ES-I3 (cell line): ENCODE measurements around the gene NIPAL4.
"Not testable (repeated sequence)": the region's sequence is repeated elsewhere in the genome, so short reads cannot be mapped to it uniquely, and the experiment has no call there.

ENCODE experiments used
- H3K36me3 ChIP-seq: 2 replicates; pipeline ENCODE4 v1.6.1; 2013; ENCODE audit warnings: mild to moderate bottlenecking, low read length, control low read depth, moderate library complexity; ENCODE audit not compliant: insufficient read depth
- H3K4me1 ChIP-seq: 2 replicates; pipeline ENCODE4 v1.6.1; 2013; ENCODE audit warnings: mild to moderate bottlenecking, control low read depth, low read length; ENCODE audit not compliant: insufficient read depth
- H3K9ac ChIP-seq: 2 replicates; pipeline ENCODE4 v1.6.1; 2013; ENCODE audit warnings: low read depth, mild to moderate bottlenecking, low read length, moderate library complexity
- H3K9me3 ChIP-seq: 2 replicates; pipeline ENCODE4 v1.6.1; 2013; ENCODE audit warnings: mild to moderate bottlenecking, low read length, moderate library complexity; ENCODE audit not compliant: control insufficient read depth, insufficient read depth

NIPAL4 gene

DNA sequence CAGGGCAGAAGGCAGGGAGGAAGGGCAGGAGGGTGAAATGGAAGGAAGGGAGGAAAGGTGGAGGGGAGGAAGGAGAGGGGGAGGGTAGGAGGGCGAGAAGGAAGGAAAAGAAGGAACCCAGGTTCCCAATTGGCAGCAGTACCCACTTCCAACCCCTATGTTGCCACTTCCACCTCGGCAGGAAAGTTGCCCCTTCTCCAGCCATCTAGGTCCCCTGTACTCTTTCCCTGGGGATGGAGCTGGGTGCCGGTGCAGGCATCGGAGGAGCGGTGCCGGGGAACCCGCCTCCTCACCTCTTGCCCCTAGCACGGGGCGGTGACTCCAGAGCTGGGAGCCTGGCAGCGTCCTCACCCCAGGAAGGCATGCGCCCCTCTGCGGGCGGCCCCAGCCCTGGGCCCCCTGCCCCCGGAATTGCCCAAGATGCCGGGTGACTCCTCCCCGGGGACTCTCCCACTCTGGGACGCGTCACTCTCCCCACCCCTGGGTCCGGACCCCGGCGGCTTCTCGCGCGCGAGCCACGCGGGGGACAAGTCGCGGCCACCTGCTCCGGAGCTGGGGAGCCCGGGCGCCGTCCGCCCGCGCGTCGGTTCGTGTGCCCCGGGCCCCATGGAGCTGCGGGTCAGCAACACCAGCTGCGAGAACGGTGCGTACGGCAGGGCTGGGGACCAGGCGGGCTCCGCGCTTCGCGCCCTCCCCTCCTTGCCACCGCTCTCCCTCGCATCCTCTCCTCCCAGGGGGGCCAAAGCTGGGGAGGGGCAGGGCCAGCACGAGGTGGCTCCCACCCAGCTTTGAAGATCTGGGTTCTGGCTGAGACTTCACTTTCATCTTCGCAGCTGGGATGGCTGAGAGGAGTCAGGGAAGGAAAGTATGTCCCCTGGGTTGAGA is at the start of gene NIPAL4:
NIPAL4 (plus strand) TSS at position 499 of the 885 bp plus-strand sequence; CDS start at position 607, 108 bp downstream.
- peaks cover 24% of the 10 kb centered on the region for H3K4me1 ChIP-seq
- no peaks in the 10 kb centered on the region; the same call in 1 of the 2 replicates for H3K36me3 ChIP-seq
- H3K9me3 ChIP-seq = no peaks in the 10 kb centered on the region
- H3K9ac ChIP-seq = peak within 1 kb of the TSS; percentile 67; the same call in 1 of the 2 replicates

DNA sequence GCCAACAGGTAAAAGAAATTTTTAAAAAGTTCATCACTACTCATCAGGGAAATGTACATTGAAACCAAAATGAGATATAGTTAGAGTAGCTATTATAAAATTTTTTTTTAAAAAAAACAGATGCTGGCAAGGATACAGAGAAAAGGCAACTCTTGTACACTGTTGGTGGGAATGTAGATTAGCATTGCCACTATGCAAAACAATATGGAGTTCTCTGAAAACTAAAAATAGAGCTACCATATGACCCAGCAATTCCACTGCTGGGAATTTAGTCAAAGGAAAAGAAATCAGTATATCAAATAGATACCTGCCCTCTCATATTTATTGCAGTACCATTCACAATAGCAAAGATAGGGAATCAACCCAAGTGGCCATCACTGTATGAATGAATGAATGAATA is 44.2 kb upstream of the NIPAL4 start:
- no peaks in the 10 kb centered on the region; the same call in 1 of the 2 replicates for H3K9me3 ChIP-seq
- no peak overlapping the region for H3K9ac ChIP-seq
- no peaks in the 10 kb centered on the region for H3K36me3 ChIP-seq
- no peaks in the 10 kb centered on the region for H3K4me1 ChIP-seq

DNA sequence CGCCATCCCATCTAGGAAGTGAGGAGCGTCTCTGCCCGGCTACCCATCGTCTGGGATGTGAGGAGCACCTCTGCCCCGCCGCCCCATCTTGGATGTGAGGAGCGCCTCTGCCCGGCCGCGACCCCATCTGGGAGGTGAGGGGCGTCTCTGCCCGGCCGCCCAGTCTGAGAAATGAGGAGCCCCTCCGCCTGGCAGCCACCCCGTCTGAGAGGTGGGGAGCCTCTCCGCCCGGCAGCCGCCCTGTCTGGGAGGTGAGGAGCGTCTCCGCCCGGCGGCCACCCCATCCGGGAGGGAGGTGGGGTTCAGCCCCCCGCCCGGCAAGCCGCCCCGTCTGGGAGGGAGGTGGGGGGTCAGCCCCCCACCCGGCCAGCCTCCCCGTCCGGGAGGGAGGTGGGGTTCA is 40.5 kb upstream of the NIPAL4 start:
- not testable (repeated sequence) for H3K9ac ChIP-seq

DNA sequence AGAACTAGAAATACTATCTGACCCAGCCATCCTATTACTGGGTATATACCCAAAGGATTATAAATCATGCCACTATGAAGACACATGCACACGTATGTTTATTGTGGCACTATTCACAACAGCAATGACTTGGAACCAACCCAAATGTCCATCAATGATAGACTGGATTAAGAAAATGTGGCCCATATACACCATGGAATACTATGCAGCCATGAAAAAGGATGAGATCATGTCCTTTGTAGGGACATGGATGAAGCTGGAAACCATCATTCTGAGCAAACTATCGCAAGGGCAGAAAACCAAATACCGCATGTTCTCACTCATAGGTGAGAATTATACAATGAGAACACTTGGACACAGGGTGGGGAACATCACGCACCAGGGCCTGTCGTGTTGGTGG is 30.1 kb upstream of the NIPAL4 start:
- not testable (repeated sequence) for H3K36me3 ChIP-seq, H3K9ac ChIP-seq, H3K4me1 ChIP-seq, H3K9me3 ChIP-seq

More for the DNA sequence above, 40.5 kb upstream of the NIPAL4 start:
- H3K36me3 ChIP-seq, H3K9me3 ChIP-seq, H3K4me1 ChIP-seq: not testable (repeated sequence)

DNA sequence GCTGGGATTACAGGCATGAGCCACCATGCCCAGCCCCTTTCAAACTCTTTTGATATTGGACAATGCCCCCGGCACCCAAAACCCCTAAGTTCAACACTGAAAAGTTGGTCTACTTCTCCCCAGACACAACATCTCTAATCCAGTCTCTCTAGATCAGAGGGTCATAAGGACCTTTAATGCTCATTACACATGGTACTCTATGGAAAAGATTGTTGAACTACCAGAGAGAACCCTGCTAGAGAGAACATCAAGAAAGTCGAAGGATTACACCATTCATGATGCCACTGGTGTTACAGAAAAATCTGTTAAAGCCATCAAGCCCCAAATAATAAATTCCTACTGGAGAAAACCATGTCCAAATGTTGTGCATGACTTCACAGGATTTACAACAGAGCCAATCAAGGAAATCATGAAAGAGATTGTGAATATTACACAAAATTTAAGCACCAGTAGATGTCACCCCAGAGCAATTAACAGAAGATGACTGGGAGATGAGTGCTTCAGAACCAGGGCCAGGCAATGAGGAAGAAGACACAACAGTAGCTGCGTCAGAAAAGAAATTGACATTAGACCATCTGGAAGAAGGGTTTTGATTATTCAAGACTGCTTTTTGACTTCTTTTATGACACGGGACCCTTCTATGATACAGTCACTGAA is 28.3 kb upstream of the NIPAL4 start:
- H3K9ac ChIP-seq = no peak overlapping the region
- H3K4me1 ChIP-seq = no peaks in the 10 kb centered on the region
- H3K9me3 ChIP-seq = no peaks in the 10 kb centered on the region
- no peaks in the 10 kb centered on the region for H3K36me3 ChIP-seq

DNA sequence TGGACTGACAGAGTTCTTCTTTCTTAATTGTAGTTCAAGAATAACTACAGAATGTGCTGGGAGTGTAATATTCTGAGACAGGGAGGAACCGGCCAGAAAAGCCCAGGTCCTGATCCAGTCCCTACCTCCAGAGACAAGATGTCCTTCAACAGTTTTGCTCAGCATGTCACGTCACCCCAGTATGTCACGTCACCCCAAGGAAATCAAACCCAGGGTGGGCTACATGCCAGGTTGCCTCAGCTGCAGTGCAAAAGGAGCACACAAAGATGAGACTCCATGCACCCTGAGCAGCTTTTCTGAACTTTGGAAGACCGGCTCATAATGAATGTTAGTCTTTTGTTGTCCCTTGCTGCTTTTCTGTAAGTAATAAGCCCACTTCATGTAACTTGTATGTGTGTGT is 25.9 kb upstream of the NIPAL4 start:
- no peaks in the 10 kb centered on the region for H3K4me1 ChIP-seq
- H3K9ac ChIP-seq = no peak overlapping the region
- no peaks in the 10 kb centered on the region for H3K9me3 ChIP-seq
- no peaks in the 10 kb centered on the region for H3K36me3 ChIP-seq

DNA sequence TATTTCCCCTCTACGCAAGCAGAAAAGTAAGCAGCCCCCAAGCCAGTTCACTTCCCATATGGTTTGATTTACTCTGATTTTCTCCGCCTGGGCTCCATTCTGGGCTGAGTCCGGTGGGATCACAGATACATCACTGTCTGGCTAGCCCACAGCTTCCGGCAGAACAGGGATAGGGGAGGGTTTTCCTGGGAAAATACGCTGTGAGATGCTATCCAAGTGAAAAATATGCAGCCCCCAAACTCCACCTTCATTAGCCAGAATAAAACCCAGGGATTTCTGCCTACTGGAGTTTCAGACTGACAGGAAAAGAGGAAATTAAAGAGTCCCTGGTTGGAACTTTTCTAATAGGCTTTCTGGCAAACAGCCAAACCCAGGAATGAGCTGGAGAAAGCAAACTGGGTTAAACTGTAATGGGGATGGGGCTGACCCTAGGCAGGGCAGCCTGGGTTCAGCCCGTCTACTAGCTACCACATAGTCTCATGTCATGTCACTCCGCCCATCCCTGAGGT is 16.9 kb upstream of the NIPAL4 start:
- Histone ChIP-seq H3K9me3 (0 out of 2 replicates have a peak, but pooled peaks cover 3% of the 10 kb centered on the region), H3K36me3 (no peaks in the 10 kb centered on the region), H3K9ac (no peak overlapping the region), H3K4me1 (no peaks in the 10 kb centered on the region; the same call in 1 of the 2 replicates)

DNA sequence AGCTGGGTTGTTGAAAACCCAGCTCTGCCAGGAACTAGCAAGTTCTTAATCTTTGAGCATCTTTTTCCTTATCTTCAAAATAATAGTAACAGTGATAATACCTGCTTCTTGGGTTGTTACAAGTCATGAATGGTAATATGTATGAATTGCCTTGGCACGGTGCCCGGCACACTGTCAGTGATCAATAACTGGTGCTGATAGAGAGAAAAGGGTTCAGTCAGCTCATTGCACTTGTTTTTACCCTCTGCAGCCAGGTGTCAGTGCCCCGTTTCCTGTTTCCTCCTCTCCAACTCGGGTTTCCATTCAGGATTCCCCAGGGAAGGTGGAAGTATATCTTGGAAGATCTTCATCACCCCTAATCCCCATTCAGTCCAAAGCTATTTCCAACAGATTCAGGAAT is 15.8 kb upstream of the NIPAL4 start:
- no peaks in the 10 kb centered on the region for H3K36me3 ChIP-seq
- no peak overlapping the region for H3K9ac ChIP-seq
- 0 out of 2 replicates have a peak, but pooled peaks cover 3% of the 10 kb centered on the region for H3K9me3 ChIP-seq
- no peaks in the 10 kb centered on the region; the same call in 1 of the 2 replicates for H3K4me1 ChIP-seq

DNA sequence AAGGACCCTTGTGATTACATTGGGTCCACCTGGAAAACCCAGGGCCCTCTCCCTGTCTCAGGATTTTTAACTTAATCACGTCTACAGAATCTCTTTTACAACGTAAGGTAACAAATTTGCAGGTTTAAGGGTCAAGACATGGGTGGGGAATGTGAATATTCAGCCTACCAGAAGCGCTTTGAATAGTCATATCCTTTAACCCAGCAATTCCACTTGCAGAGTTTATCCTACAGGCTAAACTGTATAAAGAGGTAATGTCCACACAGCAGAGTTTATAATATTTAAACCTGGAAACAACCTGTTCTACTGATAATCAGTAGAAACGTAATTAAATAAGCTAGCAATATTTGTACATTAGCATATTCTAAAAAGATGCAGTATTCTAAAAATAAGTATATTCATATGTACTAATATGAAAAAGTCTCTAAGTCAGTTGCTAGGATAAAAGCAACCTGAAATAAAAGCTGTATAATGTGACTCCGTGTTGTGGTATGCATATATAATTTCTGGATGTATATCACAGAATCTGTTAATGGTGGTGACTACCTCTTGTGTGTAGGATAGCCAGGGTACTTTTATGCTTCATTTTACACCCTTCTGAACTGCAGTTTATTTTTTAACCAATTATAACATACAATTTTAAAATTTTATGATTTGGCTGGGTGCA is 14.1 kb upstream of the NIPAL4 start:
- no peaks in the 10 kb centered on the region; the same call in 1 of the 2 replicates for H3K4me1 ChIP-seq
- H3K9me3 ChIP-seq = 0 out of 2 replicates have a peak, but pooled peaks cover 1% of the 10 kb centered on the region
- H3K9ac ChIP-seq = no peak overlapping the region
- no peaks in the 10 kb centered on the region for H3K36me3 ChIP-seq

DNA sequence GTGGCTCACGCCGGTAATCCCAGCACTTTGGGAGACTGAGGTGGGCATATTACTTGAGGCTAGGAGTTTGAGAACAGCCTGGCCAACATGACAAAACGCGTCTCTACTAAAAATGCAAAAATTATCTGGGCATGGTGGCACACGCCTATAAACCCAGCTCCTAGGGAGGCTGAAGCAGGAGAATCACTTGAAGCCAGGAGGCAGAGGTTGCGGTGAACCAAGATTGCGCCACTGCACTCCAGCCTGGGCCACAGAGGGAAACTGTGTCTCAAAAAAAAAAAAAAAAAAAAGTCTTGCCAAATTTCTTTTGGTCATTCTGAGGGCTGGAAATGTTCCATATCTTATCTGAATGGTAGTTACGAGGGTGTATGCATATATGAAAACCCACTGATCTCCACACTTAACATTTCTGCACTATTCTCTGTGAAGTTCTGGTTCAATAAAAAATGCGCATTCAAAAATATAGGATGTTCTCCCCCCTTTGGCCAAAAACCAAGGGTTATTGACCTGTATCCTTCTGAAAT is 13.5 kb upstream of the NIPAL4 start:
- H3K4me1 ChIP-seq = no peaks in the 10 kb centered on the region; the same call in 1 of the 2 replicates
- H3K9me3 ChIP-seq = no peaks in the 10 kb centered on the region
- no peak overlapping the region for H3K9ac ChIP-seq
- H3K36me3 ChIP-seq = no peaks in the 10 kb centered on the region

DNA sequence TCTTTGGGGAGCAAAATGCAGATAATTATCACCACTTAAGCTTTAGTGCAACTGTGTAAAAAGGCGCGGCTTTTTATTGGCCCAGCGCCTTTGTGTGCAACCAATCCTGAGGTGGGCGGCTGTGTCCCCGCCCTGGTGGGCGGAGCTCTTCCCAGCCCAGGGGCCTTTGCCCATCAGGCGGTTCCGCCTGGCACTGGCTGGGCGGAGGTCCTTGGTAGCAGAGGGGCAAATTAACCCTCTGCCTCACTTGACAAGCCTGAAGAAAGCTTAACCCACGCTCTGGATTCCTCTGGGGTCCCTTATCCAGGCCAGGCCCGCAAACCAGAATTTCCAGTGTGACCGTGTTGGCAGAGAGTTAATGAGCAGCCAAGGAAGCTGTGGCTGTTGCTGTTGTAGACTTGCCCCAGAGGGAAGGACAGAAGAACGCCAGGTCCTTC is 12.8 kb upstream of the NIPAL4 start:
- H3K9ac ChIP-seq = no peak overlapping the region
- peaks cover 3% of the 10 kb centered on the region; the same call in 1 of the 2 replicates for H3K4me1 ChIP-seq
- H3K9me3 ChIP-seq = no peaks in the 10 kb centered on the region
- H3K36me3 ChIP-seq = no peaks in the 10 kb centered on the region

DNA sequence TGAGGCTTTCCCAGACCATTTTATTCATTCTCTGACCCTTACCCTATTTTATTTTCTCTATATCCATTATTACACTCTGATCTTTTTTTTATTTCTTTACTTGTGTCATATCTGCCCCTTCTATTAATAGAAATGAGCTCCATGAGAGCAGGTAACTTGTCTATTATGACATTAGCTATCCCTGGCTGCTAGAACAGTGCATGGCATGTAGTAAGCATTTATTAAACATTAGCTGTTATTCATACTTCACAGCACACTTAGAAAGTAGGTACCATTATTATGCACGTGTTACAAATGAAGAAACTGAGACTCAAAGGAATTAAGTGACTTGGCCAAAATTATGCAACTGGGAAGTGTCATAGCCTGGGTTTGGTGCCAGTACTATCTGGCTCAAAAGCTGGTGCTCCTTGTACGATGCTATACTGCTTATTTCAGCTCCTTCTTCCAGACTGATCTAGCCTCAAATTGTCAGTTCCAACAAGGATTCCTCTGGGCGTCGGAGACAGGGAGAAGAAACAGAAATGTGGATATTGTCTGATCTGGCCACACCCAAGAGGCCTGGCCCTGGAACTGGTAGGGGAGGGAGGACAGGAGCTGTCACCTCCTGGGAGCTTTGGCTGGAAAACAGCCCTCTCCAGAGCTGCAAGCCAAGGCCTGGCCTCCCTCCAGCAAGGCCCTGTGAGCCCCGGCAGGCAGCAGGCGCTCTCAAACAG is 10.8 kb upstream of the NIPAL4 start:
- no peak overlapping the region for H3K9ac ChIP-seq

DNA sequence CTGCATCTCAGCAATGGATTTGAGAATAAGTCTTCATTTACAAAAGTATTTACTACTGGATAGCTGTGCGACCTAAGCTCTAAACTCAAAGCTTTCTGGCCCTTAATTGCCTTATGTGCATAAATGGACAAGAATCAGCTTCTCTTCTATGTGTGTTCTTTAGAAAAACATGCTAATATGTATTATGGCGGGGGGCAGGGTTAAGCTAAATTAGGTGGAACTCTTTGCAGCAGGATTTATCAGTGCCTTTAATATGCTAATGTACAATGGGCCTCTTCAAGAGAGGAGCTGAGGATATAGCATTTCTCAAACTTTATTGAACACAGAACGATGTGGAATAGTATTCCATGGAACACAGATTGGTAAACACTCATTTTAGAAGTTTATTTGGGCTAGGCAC is 10.0 kb upstream of the NIPAL4 start:
- Histone ChIP-seq H3K36me3 (no peaks in the 10 kb centered on the region), H3K9me3 (no peaks in the 10 kb centered on the region), H3K4me1 (0 out of 2 replicates have a peak, but pooled peaks cover 3% of the 10 kb centered on the region), H3K9ac (no peak overlapping the region)

More for the DNA sequence above, 10.8 kb upstream of the NIPAL4 start:
- Histone ChIP-seq H3K4me1 (0 out of 2 replicates have a peak, but pooled peaks cover 3% of the 10 kb centered on the region), H3K9me3 (no peaks in the 10 kb centered on the region), H3K36me3 (no peaks in the 10 kb centered on the region)
